Measurements from ENCODE around the gene F2RL3.

DNA sequence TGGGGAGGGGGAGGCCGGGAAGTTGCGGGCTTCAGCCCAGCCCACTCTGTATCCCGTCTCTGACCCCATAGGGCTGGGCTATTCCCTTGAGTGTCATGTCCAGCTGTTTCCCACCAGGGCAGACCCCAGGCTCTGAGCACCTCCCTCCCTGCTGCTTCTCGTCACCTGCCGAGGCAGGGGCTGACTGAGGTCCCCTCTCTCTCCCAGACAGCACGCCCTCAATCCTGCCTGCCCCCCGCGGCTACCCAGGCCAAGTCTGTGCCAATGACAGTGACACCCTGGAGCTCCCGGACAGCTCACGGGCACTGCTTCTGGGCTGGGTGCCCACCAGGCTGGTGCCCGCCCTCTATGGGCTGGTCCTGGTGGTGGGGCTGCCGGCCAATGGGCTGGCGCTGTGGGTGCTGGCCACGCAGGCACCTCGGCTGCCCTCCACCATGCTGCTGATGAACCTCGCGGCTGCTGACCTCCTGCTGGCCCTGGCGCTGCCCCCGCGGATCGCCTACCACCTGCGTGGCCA is 625 bp downstream of the F2RL3 start:
- TF ChIP-seq KAT8 (IDR thresholded peaks at IDR 0.05; ENCODE audit: low read depth) (no peak), CBX8 (IDR thresholded peaks at IDR 0.05; ENCODE audit: borderline replicate concordance, extremely low read depth, low read depth, low read length, poor library complexity, severe bottlenecking) (no peak), CAMTA2 (CRISPR knock-in tag; conservative IDR thresholded peaks at IDR 0.05) (0 out of 2 replicates have a peak, but pooled peaks have one; percentile 2), PYGO2 (tag; IDR thresholded peaks at IDR 0.05) (0 out of 2 replicates have a peak, but pooled peaks have one; percentile 17)
